ENCODE data around the gene CERK. TPM values are rescaled to one million over a fixed set of nuclear protein-coding genes. Genes with fewer than 3 reads are reported as not detected.
"Not testable (repeated sequence)": the region's sequence is repeated elsewhere in the genome, so short reads cannot be mapped to it uniquely, and the experiment has no call there.

Gene CERK
- total and polyA plus RNA-seq, 5 experiments from 2014 or later, result 39.4 to 185 (median 61.2) TPM

- H3K36me3 Mint-ChIP-seq, result peaks cover 0 to 3% (median 3%) of the 10 kb centered on the region in 3 donors
- H3K27ac Mint-ChIP-seq, result peak overlapping the region in 3 of 10 donors; percentile 2 to 57 (median 20)
- no peak overlapping the region for H3K4me3 Mint-ChIP-seq
- no peaks in the 10 kb centered on the region for H3K27me3 Mint-ChIP-seq
- ATAC-seq (peak in 1 of 2 donors; percentile 36), DNase-seq (peak in 1 of 10 donors; percentile 18)
- H3K4me1 Mint-ChIP-seq, result peaks cover 1 to 7% (median 4%) of the 10 kb centered on the region in 4 donors
- POLR2A ChIA-PET, result no interaction called here
- H3K9me3 Mint-ChIP-seq, result peaks cover 0 to 10% (median 0%) of the 10 kb centered on the region in 9 donors
These were observed 99.2 kb downstream of the CERK start for GRCh38 chr22:46638601-46639431.

GRCh38 chr22:46637711-46638600 lies 100.1 kb downstream of the CERK start:
- peaks cover 0 to 3% (median 0%) of the 10 kb centered on the region in 3 donors for H3K36me3 Mint-ChIP-seq
- no peak for ATAC-seq
- POLR2A ChIA-PET, result no interaction called here
- no peaks in the 10 kb centered on the region for H3K27me3 Mint-ChIP-seq
- peaks cover 1 to 7% (median 3%) of the 10 kb centered on the region in 4 donors for H3K4me1 Mint-ChIP-seq
- H3K4me3 Mint-ChIP-seq, result no peak overlapping the region
- H3K27ac Mint-ChIP-seq, result peak overlapping the region in 2 of 10 donors; percentile 7 to 32
- DNase-seq, result no peak
- H3K9me3 Mint-ChIP-seq, result peaks cover 0 to 3% (median 0%) of the 10 kb centered on the region in 9 donors

- Mint-ChIP-seq H3K27ac (no peak overlapping the region), H3K9me3 (no peaks in the 10 kb centered on the region), H3K4me1 (peaks cover 1 to 7% (median 4%) of the 10 kb centered on the region in 4 donors), H3K4me3 (no peak overlapping the region), H3K36me3 (no peaks in the 10 kb centered on the region), H3K27me3 (no peaks in the 10 kb centered on the region)
- DNase-seq (no peak), ATAC-seq (no peak)
- POLR2A ChIA-PET, result interaction anchor here (1.0 kb wide), 1 partner anchor 73 kb away, joined by 5 read pairs; no protein-coding TSS in a partner anchor
These were observed 101.6 kb downstream of the CERK start for GRCh38 chr22:46636221-46637002.

- peaks cover 1 to 7% (median 4%) of the 10 kb centered on the region in 4 donors for H3K4me1 Mint-ChIP-seq
- H3K27ac Mint-ChIP-seq, result no peak overlapping the region
- peak in 1 of 2 donors; percentile 42 for ATAC-seq
- no peaks in the 10 kb centered on the region for H3K9me3 Mint-ChIP-seq
- POLR2A ChIA-PET, result interaction anchor here (1.0 kb wide), 1 partner anchor 73 kb away, joined by 5 read pairs; no protein-coding TSS in a partner anchor
- no peaks in the 10 kb centered on the region for H3K27me3 Mint-ChIP-seq
- H3K36me3 Mint-ChIP-seq, result no peaks in the 10 kb centered on the region
- H3K4me3 Mint-ChIP-seq, result no peak overlapping the region
- no peak for DNase-seq
These were observed 102.3 kb downstream of the CERK start for GRCh38 chr22:46635756-46636155.

- H3K4me3 Mint-ChIP-seq, DNase-seq, H3K9me3 Mint-ChIP-seq, POLR2A ChIA-PET, ATAC-seq, H3K36me3 Mint-ChIP-seq, H3K4me1 Mint-ChIP-seq, H3K27me3 Mint-ChIP-seq, H3K27ac Mint-ChIP-seq: not testable (repeated sequence)
These were observed 102.9 kb downstream of the CERK start for GRCh38 chr22:46634973-46635685.

Other genes with a start within 250 kb of the CERK start
- gene CELSR1, start 200.6 kb downstream of the CERK start, total RNA-seq, result 1 to 10 TPM in 1 of 2 experiments, under 1 TPM in 1; 0.82 to 1.2 TPM
- gene CELSR1, start 200.6 kb downstream of the CERK start, polyA plus RNA-seq, result under 1 TPM; 0.19 to 0.66 (median 0.37) TPM
- gene GRAMD4, start 117.9 kb downstream of the CERK start, total RNA-seq, result 1 to 10 TPM; 5.9 to 7.6 TPM
- 1 to 10 TPM; 2.8 to 4.1 (median 3.4) TPM for gene GRAMD4, start 117.9 kb downstream of the CERK start, polyA plus RNA-seq
- 10 to 100 TPM; 51.2 to 57.2 TPM for gene TBC1D22A, start 24.4 kb upstream of the CERK start, total RNA-seq
- 10 to 100 TPM; 23.0 to 24.6 (median 23.3) TPM for gene TBC1D22A, start 24.4 kb upstream of the CERK start, polyA plus RNA-seq

Measured in naive thymus-derived CD8-positive, alpha-beta T cell (primary cell).